Mammary epithelial cell (primary cell): Measurements from ENCODE around the gene FIGN.

ENCODE experiments used
- EZH2 ChIP-seq: IDR thresholded peaks from 2 replicates; pipeline ENCODE4 v1.6.1; 2012; ENCODE audit warnings: low read length, inconsistent platforms, borderline replicate concordance
- TF ChIP-seq, protein P1 (sequence below), 2 donors: IDR thresholded peaks in 1 of 2; conservative IDR thresholded peaks in 1 of 2; 2 replicates each; pipeline ENCODE4 v1.5.1; 2011 to 2012; ENCODE audit warnings: inconsistent platforms in 2 of 2, low read length in 2 of 2, mild to moderate bottlenecking in 2 of 2, control low read depth in 1 of 2, low read depth in 1 of 2; ENCODE audit not compliant: insufficient read depth in 1 of 2; ENCODE audit errors: extremely low read depth in 1 of 2

DNA sequence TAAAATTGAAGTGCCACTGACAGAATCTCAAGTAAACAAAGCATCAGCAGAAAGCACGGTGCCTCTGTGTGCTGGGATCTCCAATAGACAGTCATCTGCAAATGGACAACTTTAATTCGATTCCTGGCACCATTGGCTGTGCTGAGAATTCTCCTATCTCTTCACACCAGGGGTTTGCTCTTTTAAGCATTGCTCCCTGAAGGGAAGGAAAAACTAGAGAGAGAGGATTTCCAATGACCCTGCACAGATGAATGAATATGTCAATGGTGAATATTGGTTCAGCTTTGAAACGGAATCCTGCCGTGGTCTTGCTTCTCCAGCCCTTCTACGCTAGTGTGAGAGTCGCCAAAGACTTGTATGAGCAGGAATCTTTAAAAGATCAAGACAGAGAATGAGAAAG is 97.9 kb downstream of the FIGN start:
- TF ChIP-seq, protein P1, sequence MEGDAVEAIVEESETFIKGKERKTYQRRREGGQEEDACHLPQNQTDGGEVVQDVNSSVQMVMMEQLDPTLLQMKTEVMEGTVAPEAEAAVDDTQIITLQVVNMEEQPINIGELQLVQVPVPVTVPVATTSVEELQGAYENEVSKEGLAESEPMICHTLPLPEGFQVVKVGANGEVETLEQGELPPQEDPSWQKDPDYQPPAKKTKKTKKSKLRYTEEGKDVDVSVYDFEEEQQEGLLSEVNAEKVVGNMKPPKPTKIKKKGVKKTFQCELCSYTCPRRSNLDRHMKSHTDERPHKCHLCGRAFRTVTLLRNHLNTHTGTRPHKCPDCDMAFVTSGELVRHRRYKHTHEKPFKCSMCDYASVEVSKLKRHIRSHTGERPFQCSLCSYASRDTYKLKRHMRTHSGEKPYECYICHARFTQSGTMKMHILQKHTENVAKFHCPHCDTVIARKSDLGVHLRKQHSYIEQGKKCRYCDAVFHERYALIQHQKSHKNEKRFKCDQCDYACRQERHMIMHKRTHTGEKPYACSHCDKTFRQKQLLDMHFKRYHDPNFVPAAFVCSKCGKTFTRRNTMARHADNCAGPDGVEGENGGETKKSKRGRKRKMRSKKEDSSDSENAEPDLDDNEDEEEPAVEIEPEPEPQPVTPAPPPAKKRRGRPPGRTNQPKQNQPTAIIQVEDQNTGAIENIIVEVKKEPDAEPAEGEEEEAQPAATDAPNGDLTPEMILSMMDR (conservative IDR thresholded peaks at IDR 0.05 in 1 of 2, IDR thresholded peaks at IDR 0.05 in 1 of 2; ENCODE audit: extremely low read depth in 1 of 2, insufficient read depth in 1 of 2, low read depth in 1 of 2, low read length in 2 of 2): no peak
- TF ChIP-seq EZH2: no peak
